Neuronal stem cell (in vitro differentiated cells): ENCODE measurements around the gene ATOSA.

ENCODE experiments used
- DNase-seq: peaks from one replicate; pipeline ENCODE4 v3.0.0-alpha.2; 2013; ENCODE audit warnings: low spot score
- H2AFZ ChIP-seq: one replicate; pipeline ENCODE4 v1.6.1; 2013; ENCODE audit warnings: mild to moderate bottlenecking, low read length, inconsistent platforms
- H2AK5ac ChIP-seq: 2 replicates; pipeline ENCODE4 v1.6.1; 2013; ENCODE audit warnings: low read depth, mild to moderate bottlenecking, inconsistent platforms, low read length, moderate library complexity, mixed read lengths
- H2BK120ac ChIP-seq: 2 replicates; pipeline ENCODE4 v1.6.1; 2013; ENCODE audit warnings: low read depth, mild to moderate bottlenecking, inconsistent platforms, low read length, moderate library complexity, mixed read lengths
- H2BK12ac ChIP-seq: one replicate; pipeline ENCODE4 v1.6.1; 2013; ENCODE audit warnings: low read length, inconsistent platforms
- H2BK15ac ChIP-seq: 2 replicates; pipeline ENCODE4 v1.6.1; 2013; ENCODE audit warnings: mild to moderate bottlenecking, low read length, inconsistent platforms, mixed read lengths
- H2BK5ac ChIP-seq: one replicate; pipeline ENCODE4 v1.6.1; 2013; ENCODE audit warnings: inconsistent platforms, mild to moderate bottlenecking, low read length, moderate library complexity
- H3K14ac ChIP-seq: one replicate; pipeline ENCODE4 v1.6.1; 2013; ENCODE audit warnings: low read length, inconsistent platforms
- H3K18ac ChIP-seq: 2 replicates; pipeline ENCODE4 v1.6.1; 2013; ENCODE audit warnings: low read length, inconsistent platforms
- H3K23ac ChIP-seq: 2 replicates; pipeline ENCODE4 v1.6.1; 2013; ENCODE audit warnings: low read depth, mild to moderate bottlenecking, mixed read lengths, low read length, inconsistent platforms; ENCODE audit not compliant: poor library complexity
- H3K27ac ChIP-seq: replicated peaks from 3 replicates; pipeline ENCODE4 v1.5.1; 2013; ENCODE audit warnings: low read length, inconsistent platforms
- H3K27me3 ChIP-seq, 3 experiments: 2 replicates each; pipeline ENCODE4 v1.6.1; 2013; ENCODE audit warnings: low read length in 3 of 3, mild to moderate bottlenecking in 2 of 3, inconsistent platforms in 1 of 3, low read depth in 1 of 3, mixed read lengths in 1 of 3, moderate library complexity in 1 of 3; ENCODE audit not compliant: control insufficient read depth in 3 of 3, insufficient read depth in 3 of 3
- H3K36me3 ChIP-seq, 2 donors: replicated peaks in 1 of 2; 2 replicates each; pipeline ENCODE4 v1.6.1; 2013; ENCODE audit warnings: low read length in 2 of 2; ENCODE audit not compliant: control insufficient read depth in 2 of 2, insufficient read depth in 2 of 2
- H3K4ac ChIP-seq: 2 replicates; pipeline ENCODE4 v1.6.1; 2013; ENCODE audit warnings: inconsistent platforms, mild to moderate bottlenecking, low read length, moderate library complexity
- H3K4me1 ChIP-seq, 2 donors: 1 replicate in 1 of 2; 2 replicates in 1 of 2; pipeline ENCODE4 v1.6.1; 2013; ENCODE audit warnings: low read length in 2 of 2, low read depth in 1 of 2; ENCODE audit not compliant: control insufficient read depth in 2 of 2, insufficient read depth in 1 of 2
- H3K4me2 ChIP-seq: one replicate; pipeline ENCODE4 v1.6.1; 2013; ENCODE audit warnings: mild to moderate bottlenecking, low read length, inconsistent platforms; ENCODE audit not compliant: insufficient read depth, poor library complexity, severe bottlenecking
- H3K4me3 ChIP-seq, 2 donors: 2 replicates each; pipeline ENCODE4 v1.5.1; 2013; ENCODE audit warnings: low read length in 2 of 2, mild to moderate bottlenecking in 2 of 2, inconsistent platforms in 1 of 2, moderate library complexity in 1 of 2
- H3K79me1 ChIP-seq: one replicate; pipeline ENCODE4 v1.6.1; 2013; ENCODE audit warnings: low read depth, mild to moderate bottlenecking, inconsistent platforms, low read length, moderate library complexity
- H3K9ac ChIP-seq: one replicate; pipeline ENCODE4 v1.6.1; 2013; ENCODE audit warnings: mild to moderate bottlenecking, low read depth, low read length, inconsistent platforms; ENCODE audit not compliant: poor library complexity
- H3K9me3 ChIP-seq, 2 donors: replicated peaks in 1 of 2; 2 replicates each; pipeline versions ENCODE3 to v1.6.1; 2013; ENCODE audit warnings: low read length in 2 of 2, mild to moderate bottlenecking in 2 of 2, inconsistent platforms in 1 of 2, low read depth in 1 of 2, mixed read lengths in 1 of 2, moderate library complexity in 1 of 2; ENCODE audit not compliant: control insufficient read depth in 2 of 2, insufficient read depth in 1 of 2
- H4K8ac ChIP-seq: one replicate; pipeline ENCODE4 v1.6.1; 2013; ENCODE audit warnings: low read depth, mild to moderate bottlenecking, inconsistent platforms, low read length, moderate library complexity
- H4K91ac ChIP-seq: one replicate; pipeline ENCODE4 v1.6.1; 2013; ENCODE audit warnings: low read length, low read depth, mild to moderate bottlenecking, inconsistent platforms; ENCODE audit not compliant: poor library complexity
- WGBS, 2 donors: extraction: QIAGEN DNeasy Blood & Tissue Kit; methylation state at CpG; one replicate each; pipeline ENCODE4 v1.1.7; 2013; ENCODE audit warnings: missing lambda C conversion rate in 2 of 2, mixed read lengths in 1 of 2; ENCODE audit not compliant: insufficient read length in 2 of 2, insufficient replicate concordance in 1 of 2; ENCODE audit errors: extremely low coverage in 2 of 2; 5-methylcytosine and 5-hydroxymethylcytosine counted together

The ATOSA gene

DNA sequence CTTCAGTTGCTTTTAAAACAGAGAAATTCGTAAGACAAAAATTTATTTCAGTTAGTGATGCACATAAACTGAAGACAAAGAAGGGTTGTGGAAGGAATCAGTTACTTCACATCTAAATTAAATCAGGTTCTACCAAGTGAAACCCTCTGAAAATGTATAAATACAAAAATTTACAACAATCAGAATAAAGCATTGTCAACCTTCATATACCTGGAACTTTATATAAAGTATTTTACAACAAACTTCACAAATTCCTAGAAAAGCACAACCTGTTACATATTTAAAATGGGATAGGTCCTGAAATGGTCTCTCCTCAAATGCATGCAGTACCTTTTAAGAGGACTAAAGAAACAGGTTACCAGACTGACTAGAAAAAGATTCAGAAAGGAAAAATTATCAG is 26.9 kb downstream of the ATOSA start:
- H2BK120ac ChIP-seq: no peak overlapping the region
- no peak overlapping the region for H3K4ac ChIP-seq
- H3K23ac ChIP-seq: no peak overlapping the region
- no CpG with 5 or more reads among the region's 1 CpG for WGBS, 2 donors
- no peak overlapping the region for H3K4me2 ChIP-seq
- H2BK5ac ChIP-seq: no peak overlapping the region
- H3K14ac ChIP-seq: no peak overlapping the region
- H2AK5ac ChIP-seq: no peak overlapping the region
- no peaks in the 10 kb centered on the region for H3K79me1 ChIP-seq
- no peak overlapping the region for H3K18ac ChIP-seq
- H3K9me3 ChIP-seq: no peaks in the 10 kb centered on the region
- H4K8ac ChIP-seq: no peak overlapping the region
- peak overlapping the region; percentile 52 for H3K27ac ChIP-seq
- no peak overlapping the region for H2BK12ac ChIP-seq
- H3K27me3 ChIP-seq: no peaks in the 10 kb centered on the region
- H3K4me1 ChIP-seq: peaks cover 3 to 18% of the 10 kb centered on the region in 2 donors
- H3K4me3 ChIP-seq: peak overlapping the region in 1 of 2 donors; percentile 43
- H3K9ac ChIP-seq: no peak overlapping the region
- H2AFZ ChIP-seq: peak overlapping the region; percentile 60
- H2BK15ac ChIP-seq: no peak overlapping the region
- no peak overlapping the region for H4K91ac ChIP-seq
- DNase-seq: no peak
- no peaks in the 10 kb centered on the region for H3K36me3 ChIP-seq

DNA sequence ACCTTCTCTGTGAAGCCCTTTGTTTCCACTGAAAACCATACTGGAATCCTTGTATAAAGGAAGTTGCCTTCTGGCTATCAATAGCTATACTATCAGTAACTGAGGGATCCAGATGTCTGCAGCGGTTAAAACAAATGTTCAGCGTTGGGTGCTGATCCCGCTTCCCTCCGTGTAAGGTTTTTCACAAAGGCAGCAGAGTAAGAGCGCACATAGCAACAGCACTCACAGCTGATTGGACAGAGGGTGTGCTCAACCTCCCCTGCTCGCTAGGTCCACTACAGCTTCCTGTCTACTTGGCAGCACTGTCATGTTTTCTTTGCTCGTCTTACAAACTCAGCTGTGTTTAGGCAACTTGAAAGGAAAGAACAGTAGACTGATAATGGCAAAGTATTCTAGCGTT is 27.3 kb downstream of the ATOSA start:
- no peak overlapping the region for H2BK120ac ChIP-seq
- WGBS, 2 donors: no CpG with 5 or more reads among the region's 8 CpGs
- H3K4me3 ChIP-seq: peak overlapping the region in 1 of 2 donors; percentile 43
- H2BK12ac ChIP-seq: no peak overlapping the region
- peak; percentile 61 for DNase-seq
- no peak overlapping the region for H4K8ac ChIP-seq
- no peaks in the 10 kb centered on the region for H3K9me3 ChIP-seq
- no peaks in the 10 kb centered on the region for H3K79me1 ChIP-seq
- H3K18ac ChIP-seq: no peak overlapping the region
- no peak overlapping the region for H3K23ac ChIP-seq
- no peak overlapping the region for H3K4ac ChIP-seq
- H2BK15ac ChIP-seq: no peak overlapping the region
- peak overlapping the region; percentile 60 for H2AFZ ChIP-seq
- H3K27me3 ChIP-seq: no peaks in the 10 kb centered on the region
- H3K4me1 ChIP-seq: peaks cover 3 to 18% of the 10 kb centered on the region in 2 donors
- no peak overlapping the region for H3K4me2 ChIP-seq
- peak overlapping the region; percentile 52 for H3K27ac ChIP-seq
- H2AK5ac ChIP-seq: no peak overlapping the region
- no peak overlapping the region for H3K9ac ChIP-seq
- no peak overlapping the region for H3K14ac ChIP-seq
- no peak overlapping the region for H2BK5ac ChIP-seq
- no peaks in the 10 kb centered on the region for H3K36me3 ChIP-seq
- no peak overlapping the region for H4K91ac ChIP-seq

DNA sequence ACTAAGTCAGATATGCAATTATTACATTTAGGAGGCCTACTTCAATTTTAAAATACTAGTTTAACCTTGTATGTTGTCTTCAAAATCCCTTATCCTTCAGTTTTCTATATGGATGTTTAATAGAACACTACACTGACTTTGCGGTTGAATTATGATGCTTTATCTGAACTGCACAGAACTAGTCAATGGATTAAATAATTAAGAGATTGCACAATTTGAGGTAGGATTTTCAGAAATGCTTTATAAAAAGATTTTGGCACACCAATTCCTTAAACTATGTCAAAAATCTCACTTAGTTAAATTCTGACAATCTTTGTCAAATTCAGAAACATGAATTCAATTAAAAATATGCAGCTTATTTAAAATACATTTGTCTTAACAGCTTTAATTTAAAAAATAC is 28.1 kb downstream of the ATOSA start:
- no peak overlapping the region for H2AK5ac ChIP-seq

DNA sequence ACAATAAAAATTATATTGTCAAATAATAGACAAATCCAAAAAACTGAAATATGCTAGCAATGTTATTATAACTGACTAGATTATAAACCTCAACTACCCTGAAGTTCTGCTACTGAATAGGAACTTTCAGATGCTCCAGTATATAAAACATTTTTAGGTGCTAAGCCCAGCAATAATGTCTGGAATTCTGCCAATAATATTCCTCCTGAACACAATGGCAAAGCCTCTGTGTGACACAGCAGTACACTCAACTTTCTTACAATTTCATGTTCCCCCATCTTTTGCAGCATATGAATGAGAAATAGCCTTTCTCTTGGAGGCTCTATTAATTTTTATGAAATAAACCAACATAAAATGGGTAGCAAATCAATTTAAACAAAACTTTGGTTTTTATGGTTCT is 29.5 kb downstream of the ATOSA start:
- no peaks in the 10 kb centered on the region for H3K27me3 ChIP-seq
- H3K4me2 ChIP-seq: no peak overlapping the region
- no peak overlapping the region for H3K14ac ChIP-seq
- H2BK12ac ChIP-seq: no peak overlapping the region
- H2BK15ac ChIP-seq: no peak overlapping the region
- H4K91ac ChIP-seq: no peak overlapping the region
- H3K4me1 ChIP-seq: peaks cover 3 to 18% of the 10 kb centered on the region in 2 donors
- no peak overlapping the region for H3K23ac ChIP-seq
- DNase-seq: no peak
- H3K36me3 ChIP-seq: peaks cover 0 to 3% of the 10 kb centered on the region in 2 donors
- H2AK5ac ChIP-seq: no peak overlapping the region
- H2AFZ ChIP-seq: no peak overlapping the region
- no peak overlapping the region for H3K18ac ChIP-seq
- no peak overlapping the region for H3K27ac ChIP-seq
- H3K4me3 ChIP-seq: no peak overlapping the region
- no peak overlapping the region for H3K4ac ChIP-seq
- no peaks in the 10 kb centered on the region for H3K79me1 ChIP-seq
- H2BK120ac ChIP-seq: no peak overlapping the region
- H4K8ac ChIP-seq: no peak overlapping the region
- H3K9me3 ChIP-seq: no peaks in the 10 kb centered on the region
- no peak overlapping the region for H2BK5ac ChIP-seq
- H3K9ac ChIP-seq: no peak overlapping the region

More for the DNA sequence above, 28.1 kb downstream of the ATOSA start:
- no peak overlapping the region for H2BK15ac ChIP-seq
- no peak for DNase-seq
- H3K18ac ChIP-seq: no peak overlapping the region
- no peak overlapping the region for H3K14ac ChIP-seq
- H4K8ac ChIP-seq: no peak overlapping the region
- no peak overlapping the region for H3K27ac ChIP-seq
- no peak overlapping the region for H4K91ac ChIP-seq
- peak overlapping the region in 1 of 2 donors; percentile 43 for H3K4me3 ChIP-seq
- H3K4me2 ChIP-seq: no peak overlapping the region
- no peaks in the 10 kb centered on the region for H3K27me3 ChIP-seq
- H2BK5ac ChIP-seq: no peak overlapping the region
- no peak overlapping the region for H3K9ac ChIP-seq
- no peaks in the 10 kb centered on the region for H3K9me3 ChIP-seq
- H2BK12ac ChIP-seq: no peak overlapping the region
- WGBS, 2 donors: no CpG with 5 or more reads among the region's 1 CpG
- H2BK120ac ChIP-seq: no peak overlapping the region
- H3K36me3 ChIP-seq: peaks cover 0 to 3% of the 10 kb centered on the region in 2 donors
- no peak overlapping the region for H3K23ac ChIP-seq
- H3K4me1 ChIP-seq: peaks cover 3 to 18% of the 10 kb centered on the region in 2 donors
- H3K79me1 ChIP-seq: no peaks in the 10 kb centered on the region
- H2AFZ ChIP-seq: peak overlapping the region; percentile 60
- no peak overlapping the region for H3K4ac ChIP-seq
